ENCODE results near the gene RARRES1.

The RARRES1 gene

GRCh38 chr3:158775426-158776410 lies 43.5 kb upstream of the RARRES1 start:
- Histone ChIP-seq H3K9ac (ENCODE audit: insufficient read length, low read depth) (no peak overlapping the region), H3K4me1 (ENCODE audit: insufficient read depth, insufficient read length) (no peaks in the 10 kb centered on the region), H3K27me3 (ENCODE audit: insufficient read depth, insufficient read length) (no peaks in the 10 kb centered on the region), H3K4me3 (ENCODE audit: insufficient read length, low read depth) (no peak overlapping the region), H3K36me3 (ENCODE audit: insufficient read depth, insufficient read length, low read length) (no peaks in the 10 kb centered on the region), H3K9me3 (ENCODE audit: insufficient read depth, low read length) (no peaks in the 10 kb centered on the region)
- no peak for TF ChIP-seq YY1 (IDR thresholded peaks at IDR 0.05; ENCODE audit: insufficient read depth, insufficient read length)
- no peak for TF ChIP-seq SUZ12 (IDR thresholded peaks at IDR 0.05; ENCODE audit: extremely low read depth, insufficient read depth, insufficient read length)
- no peak for TF ChIP-seq ZNF274 (IDR thresholded peaks at IDR 0.05; ENCODE audit: low read depth, low read length)
- DNase-seq (ENCODE audit: low read depth, low spot score): no peak

GRCh38 chr3:158774965-158775364 lies 42.7 kb upstream of the RARRES1 start:
- Histone ChIP-seq H3K9me3 (ENCODE audit: insufficient read depth, low read length) (no peaks in the 10 kb centered on the region), H3K36me3 (ENCODE audit: insufficient read depth, insufficient read length, low read length) (no peaks in the 10 kb centered on the region), H3K4me3 (ENCODE audit: insufficient read length, low read depth) (no peak overlapping the region), H3K27me3 (ENCODE audit: insufficient read depth, insufficient read length) (no peaks in the 10 kb centered on the region), H3K4me1 (ENCODE audit: insufficient read depth, insufficient read length) (no peaks in the 10 kb centered on the region), H3K9ac (ENCODE audit: insufficient read length, low read depth) (no peak overlapping the region)
- no peak for DNase-seq (ENCODE audit: low read depth, low spot score)
- TF ChIP-seq SUZ12 (IDR thresholded peaks at IDR 0.05; ENCODE audit: extremely low read depth, insufficient read depth, insufficient read length) (no peak), YY1 (IDR thresholded peaks at IDR 0.05; ENCODE audit: insufficient read depth, insufficient read length) (no peak), ZNF274 (IDR thresholded peaks at IDR 0.05; ENCODE audit: low read depth, low read length) (no peak)

GRCh38 chr3:158773845-158774830 lies 41.9 kb upstream of the RARRES1 start:
- Histone ChIP-seq H3K4me3 (ENCODE audit: insufficient read length, low read depth) (no peak overlapping the region), H3K36me3 (ENCODE audit: insufficient read depth, insufficient read length, low read length) (no peaks in the 10 kb centered on the region), H3K4me1 (ENCODE audit: insufficient read depth, insufficient read length) (no peaks in the 10 kb centered on the region), H3K9ac (ENCODE audit: insufficient read length, low read depth) (no peak overlapping the region), H3K27me3 (ENCODE audit: insufficient read depth, insufficient read length) (no peaks in the 10 kb centered on the region), H3K9me3 (ENCODE audit: insufficient read depth, low read length) (no peaks in the 10 kb centered on the region)
- DNase-seq (ENCODE audit: low read depth, low spot score): no peak
- TF ChIP-seq ZNF274 (IDR thresholded peaks at IDR 0.05; ENCODE audit: low read depth, low read length) (no peak), YY1 (IDR thresholded peaks at IDR 0.05; ENCODE audit: insufficient read depth, insufficient read length) (no peak), SUZ12 (IDR thresholded peaks at IDR 0.05; ENCODE audit: extremely low read depth, insufficient read depth, insufficient read length) (no peak)

- H3K27me3 ChIP-seq (ENCODE audit: insufficient read depth, insufficient read length): no peaks in the 10 kb centered on the region
- TF ChIP-seq YY1 (IDR thresholded peaks at IDR 0.05; ENCODE audit: insufficient read depth, insufficient read length): no peak
- no peak for TF ChIP-seq SUZ12 (IDR thresholded peaks at IDR 0.05; ENCODE audit: extremely low read depth, insufficient read depth, insufficient read length)
- TF ChIP-seq ZNF274 (IDR thresholded peaks at IDR 0.05; ENCODE audit: low read depth, low read length): no peak
- DNase-seq (ENCODE audit: low read depth, low spot score): no peak
- H3K36me3 ChIP-seq (ENCODE audit: insufficient read depth, insufficient read length, low read length): no peaks in the 10 kb centered on the region
- no peak overlapping the region for H3K9ac ChIP-seq (ENCODE audit: insufficient read length, low read depth)
- H3K4me1 ChIP-seq (ENCODE audit: insufficient read depth, insufficient read length): peaks cover 2% of the 10 kb centered on the region
- H3K4me3 ChIP-seq (ENCODE audit: insufficient read length, low read depth): no peak overlapping the region
- no peaks in the 10 kb centered on the region for H3K9me3 ChIP-seq (ENCODE audit: insufficient read depth, low read length)
These were observed 40.9 kb upstream of the RARRES1 start for GRCh38 chr3:158773166-158773565.

GRCh38 chr3:158771982-158772381 lies 39.7 kb upstream of the RARRES1 start:
- no peak overlapping the region for H3K4me3 ChIP-seq (ENCODE audit: insufficient read length, low read depth)
- H3K9ac ChIP-seq (ENCODE audit: insufficient read length, low read depth): no peak overlapping the region
- H3K36me3 ChIP-seq (ENCODE audit: insufficient read depth, insufficient read length, low read length): no peaks in the 10 kb centered on the region
- no peaks in the 10 kb centered on the region for H3K9me3 ChIP-seq (ENCODE audit: insufficient read depth, low read length)
- no peak for DNase-seq (ENCODE audit: low read depth, low spot score)
- H3K27me3 ChIP-seq (ENCODE audit: insufficient read depth, insufficient read length): no peaks in the 10 kb centered on the region
- H3K4me1 ChIP-seq (ENCODE audit: insufficient read depth, insufficient read length): peaks cover 2% of the 10 kb centered on the region
- TF ChIP-seq SUZ12 (IDR thresholded peaks at IDR 0.05; ENCODE audit: extremely low read depth, insufficient read depth, insufficient read length) (no peak), YY1 (IDR thresholded peaks at IDR 0.05; ENCODE audit: insufficient read depth, insufficient read length) (no peak), ZNF274 (IDR thresholded peaks at IDR 0.05; ENCODE audit: low read depth, low read length) (no peak)

- Histone ChIP-seq H3K9ac (ENCODE audit: insufficient read length, low read depth) (no peak overlapping the region), H3K4me1 (ENCODE audit: insufficient read depth, insufficient read length) (peaks cover 2% of the 10 kb centered on the region)
- no peak for TF ChIP-seq ZNF274 (IDR thresholded peaks at IDR 0.05; ENCODE audit: low read depth, low read length)
- no peak for TF ChIP-seq SUZ12 (IDR thresholded peaks at IDR 0.05; ENCODE audit: extremely low read depth, insufficient read depth, insufficient read length)
- no peak for TF ChIP-seq YY1 (IDR thresholded peaks at IDR 0.05; ENCODE audit: insufficient read depth, insufficient read length)
These were observed 39.3 kb upstream of the RARRES1 start for GRCh38 chr3:158771577-158771976.

More at GRCh38 chr3:158771577-158771976, 39.3 kb upstream of the RARRES1 start:
- no peaks in the 10 kb centered on the region for H3K27me3 ChIP-seq (ENCODE audit: insufficient read depth, insufficient read length)
- H3K36me3 ChIP-seq (ENCODE audit: insufficient read depth, insufficient read length, low read length): no peaks in the 10 kb centered on the region
- no peak overlapping the region for H3K4me3 ChIP-seq (ENCODE audit: insufficient read length, low read depth)
- no peaks in the 10 kb centered on the region for H3K9me3 ChIP-seq (ENCODE audit: insufficient read depth, low read length)
- no peak for DNase-seq (ENCODE audit: low read depth, low spot score)
